Stimulated activated CD8-positive, alpha-beta memory T cell treated with anti-CD3 and anti-CD28 coated beads, Interleukin-7, amount 100 ng/mL, for 1 hour (primary cell): ENCODE data around the gene PCDHGB1.
A peak's percentile ranks its signal among the peaks of the same experiment; 100 is the strongest.
"Not testable (repeated sequence)": the region's sequence is repeated elsewhere in the genome, so short reads cannot be mapped to it uniquely, and the experiment has no call there.

Experiments
- DNase-seq, 2 donors: peaks; one replicate each; pipeline ENCODE4 v3.0.0-alpha.2; 2020; ENCODE audit warnings: low read depth in 2 of 2

Gene PCDHGB1

GRCh38 chr5:141349917-141350619 is at the start of gene PCDHGB1:
Gene PCDHGB1 (plus strand): TSS chr5:141350099. CDS start chr5:141350261, 162 bp downstream.
- DNase-seq, result no peak

GRCh38 chr5:141303756-141304155 is 46.1 kb upstream of the PCDHGB1 start, which contains the start of gene SLC25A2:
Gene SLC25A2 (minus strand): TSS chr5:141304049. CDS start chr5:141303865, 184 bp downstream.
- no peak for DNase-seq

DNA sequence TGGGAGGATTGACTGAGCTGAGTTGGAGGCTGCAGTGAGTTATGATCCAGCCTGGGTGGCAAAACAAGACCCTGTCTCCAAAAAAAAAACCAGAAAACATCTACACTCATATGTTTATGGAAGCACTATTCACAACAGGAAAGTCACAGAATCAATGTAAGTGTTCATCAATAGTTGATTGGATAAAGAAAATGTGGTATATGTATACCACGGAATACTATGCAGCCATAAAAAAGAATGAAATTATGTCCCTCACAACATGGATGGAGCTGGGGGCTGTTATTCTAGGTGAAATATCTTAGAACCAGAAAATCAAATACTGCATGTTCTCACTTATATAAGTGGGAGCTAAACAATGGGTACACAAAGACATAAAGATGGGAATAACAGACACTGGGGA is 43.3 kb upstream of the PCDHGB1 start:
- no peak for DNase-seq

GRCh38 chr5:141313711-141314110 is 36.2 kb upstream of the PCDHGB1 start:
- no peak for DNase-seq

DNA sequence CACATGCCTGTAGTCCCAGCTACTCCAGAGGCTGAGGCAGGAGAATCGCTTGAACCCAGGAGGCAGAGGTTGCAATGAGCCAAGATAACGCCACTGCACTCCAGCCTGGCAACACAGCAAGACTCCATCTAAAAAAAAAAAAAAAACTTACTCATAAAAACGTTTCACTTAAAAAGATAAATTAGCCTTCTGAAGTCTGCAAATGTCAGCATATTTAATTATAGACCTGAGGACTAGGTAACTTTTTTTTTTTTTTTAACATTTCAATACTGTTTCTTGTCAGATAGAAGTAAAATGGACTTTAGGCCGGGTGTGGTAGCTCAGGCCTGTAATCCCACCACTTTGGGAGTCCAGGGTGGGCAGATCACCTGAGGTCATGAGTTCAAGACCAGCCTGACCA is 32.9 kb upstream of the PCDHGB1 start:
- not testable (repeated sequence) for DNase-seq

DNA sequence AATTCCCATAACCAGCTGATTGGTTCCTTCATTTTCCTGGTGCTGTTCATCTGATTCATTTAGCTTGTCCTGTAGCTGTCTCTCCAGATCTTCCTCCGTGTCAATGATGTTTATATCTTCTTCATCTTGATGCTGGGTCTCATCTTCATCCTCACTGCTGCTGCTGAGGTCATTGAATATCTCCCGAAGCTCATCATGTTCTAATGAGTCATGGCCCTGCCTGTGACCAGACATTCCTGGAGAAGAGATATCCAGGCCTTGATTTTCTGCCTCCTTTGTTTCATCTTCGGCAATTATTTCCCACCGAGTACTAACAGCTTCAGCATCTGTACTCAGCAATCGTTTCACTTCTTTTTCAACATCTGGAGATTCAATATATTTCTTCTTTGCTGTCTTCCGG is 30.7 kb upstream of the PCDHGB1 start:
- DNase-seq, result no peak

DNA sequence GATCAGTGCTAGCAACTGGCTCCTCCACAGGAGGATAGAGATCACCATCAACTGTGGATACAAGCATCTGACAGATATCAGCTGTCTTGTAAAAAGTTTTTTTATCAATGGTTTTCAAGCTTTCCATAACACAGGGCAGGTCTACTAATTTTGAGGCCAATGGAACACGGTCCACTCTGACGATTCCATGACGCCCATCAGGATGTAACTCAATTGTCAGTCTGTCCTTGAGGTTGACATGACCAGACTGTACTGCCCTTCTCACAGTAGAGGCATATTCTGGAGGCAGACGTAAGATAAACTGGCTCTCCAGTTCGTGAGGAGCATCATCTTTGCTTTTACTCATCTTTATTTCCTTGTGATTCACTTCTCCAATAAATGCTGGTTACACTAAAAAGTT is 30.2 kb upstream of the PCDHGB1 start:
- DNase-seq, result no peak

- DNase-seq, result peak; percentile 83
Observed at GRCh38 chr5:141320225-141321169, 29.4 kb upstream of the PCDHGB1 start, which contains the start of gene TAF7. Gene TAF7 (minus strand): TSS chr5:141320784. CDS start chr5:141320044, 740 bp downstream.

DNA sequence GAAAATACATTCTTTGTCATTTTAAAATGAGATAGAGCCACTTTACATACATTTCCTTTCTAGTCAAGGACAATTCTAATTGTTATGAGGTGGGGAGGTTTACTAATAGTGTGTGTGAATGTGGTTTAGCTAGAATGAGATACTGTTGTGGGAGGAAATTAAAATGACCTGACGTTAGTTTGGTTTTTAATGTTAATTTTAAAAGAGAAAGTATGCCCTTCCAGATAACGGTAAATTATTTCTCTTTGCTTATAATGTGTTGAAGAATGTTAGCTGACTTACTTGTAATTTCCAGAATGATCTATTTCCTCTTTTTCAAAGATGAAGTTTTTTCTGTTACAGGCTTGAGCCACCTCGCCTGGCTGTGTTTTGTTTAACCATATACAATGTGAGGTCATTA is 27.6 kb upstream of the PCDHGB1 start:
- DNase-seq, result no peak

DNA sequence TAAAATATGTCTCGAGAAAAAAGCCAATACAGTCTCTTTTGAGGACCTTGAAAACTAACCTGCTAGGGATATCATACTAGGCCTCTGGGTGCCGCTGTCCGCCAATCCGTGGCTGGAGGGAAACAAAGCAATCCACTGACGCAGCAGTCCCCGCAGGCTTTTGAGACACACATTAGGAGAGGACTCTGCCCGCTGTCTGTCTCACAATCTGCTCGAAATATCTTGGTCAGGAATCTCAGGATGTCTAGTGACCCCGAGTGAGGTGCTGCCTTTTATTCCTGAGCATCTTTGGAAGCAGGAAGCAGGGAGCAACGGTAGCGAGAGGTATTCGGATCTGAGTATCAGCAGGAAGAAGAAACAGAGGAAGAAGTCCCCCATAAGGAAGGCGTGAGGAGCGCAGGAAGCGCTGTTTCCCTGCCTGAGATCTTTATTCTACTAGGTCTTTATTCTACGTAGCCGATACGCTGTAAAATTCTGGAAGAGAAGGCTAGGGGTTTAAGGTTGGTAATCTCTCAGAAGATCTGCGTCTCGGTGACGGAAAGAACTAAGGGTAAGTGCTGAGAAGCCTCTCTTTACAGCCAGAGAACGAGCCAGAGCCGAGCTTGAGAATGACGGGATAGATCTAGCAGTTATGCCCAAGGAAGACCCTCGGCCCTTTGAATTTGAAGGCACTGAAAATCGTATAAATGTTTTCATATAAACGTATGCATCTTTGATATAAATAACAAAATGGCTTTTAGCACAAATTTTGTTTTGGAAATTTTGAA is 23.6 kb upstream of the PCDHGB1 start:
- DNase-seq, result peak; percentile 20 to 45

- no peak for DNase-seq
Observed at GRCh38 chr5:141328231-141328630, 21.7 kb upstream of the PCDHGB1 start.

GRCh38 chr5:141330299-141331080 is 19.4 kb upstream of the PCDHGB1 start, which contains the start of gene PCDHGA1:
Gene PCDHGA1 (plus strand): TSS chr5:141330514.
- DNase-seq, result no peak

GRCh38 chr5:141332571-141332970 is 17.3 kb upstream of the PCDHGB1 start:
- not testable (repeated sequence) for DNase-seq

DNA sequence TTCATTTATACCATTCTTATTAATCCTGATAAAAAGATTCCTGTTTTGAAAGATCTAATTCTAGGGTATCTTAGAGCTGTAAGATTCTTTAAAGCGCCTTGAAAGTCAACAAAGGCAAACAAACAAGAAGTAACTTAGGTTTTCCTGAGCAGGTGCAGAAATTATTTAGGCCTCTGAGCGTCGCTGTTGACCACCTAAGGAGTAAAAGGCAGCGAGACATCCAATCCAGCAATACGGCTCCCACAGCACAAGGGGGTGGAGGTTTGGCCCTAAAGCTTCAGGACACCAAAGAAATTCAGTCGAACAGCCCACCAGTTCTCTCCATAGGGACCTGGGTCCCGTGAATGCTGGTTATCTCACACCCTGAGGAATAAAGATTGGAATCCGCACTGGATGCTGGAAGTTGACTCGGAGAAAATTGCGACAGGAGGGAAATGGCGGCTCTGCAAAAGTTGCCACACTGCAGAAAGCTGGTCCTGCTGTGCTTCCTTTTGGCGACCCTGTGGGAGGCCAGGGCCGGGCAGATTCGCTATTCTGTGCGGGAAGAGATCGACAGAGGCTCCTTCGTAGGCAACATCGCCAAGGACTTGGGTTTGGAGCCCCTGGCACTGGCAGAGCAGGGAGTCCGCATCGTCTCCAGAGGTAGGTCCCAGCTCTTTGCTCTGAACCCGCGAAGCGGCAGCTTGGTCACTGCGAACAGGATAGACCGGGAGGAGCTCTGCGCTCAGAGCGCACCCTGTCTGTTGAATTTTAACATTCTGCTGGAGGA is 11.2 kb upstream of the PCDHGB1 start, which contains the start of gene PCDHGA2:
PCDHGA2 (plus strand) TSS at position 223 of the 769 bp plus-strand sequence.
- no peak for DNase-seq

GRCh38 chr5:141340781-141341354 is 9.0 kb upstream of the PCDHGB1 start:
- not testable (repeated sequence) for DNase-seq

GRCh38 chr5:141342773-141343172 is 7.1 kb upstream of the PCDHGB1 start:
- DNase-seq, result no peak

- no peak for DNase-seq
Observed at GRCh38 chr5:141343242-141343952, 6.5 kb upstream of the PCDHGB1 start, which contains the start of gene PCDHGA3. Gene PCDHGA3 (plus strand): TSS chr5:141343829. CDS start chr5:141344034, 205 bp downstream.

GRCh38 chr5:141343953-141344463 is 5.9 kb upstream of the PCDHGB1 start:
- no peak for DNase-seq

DNA sequence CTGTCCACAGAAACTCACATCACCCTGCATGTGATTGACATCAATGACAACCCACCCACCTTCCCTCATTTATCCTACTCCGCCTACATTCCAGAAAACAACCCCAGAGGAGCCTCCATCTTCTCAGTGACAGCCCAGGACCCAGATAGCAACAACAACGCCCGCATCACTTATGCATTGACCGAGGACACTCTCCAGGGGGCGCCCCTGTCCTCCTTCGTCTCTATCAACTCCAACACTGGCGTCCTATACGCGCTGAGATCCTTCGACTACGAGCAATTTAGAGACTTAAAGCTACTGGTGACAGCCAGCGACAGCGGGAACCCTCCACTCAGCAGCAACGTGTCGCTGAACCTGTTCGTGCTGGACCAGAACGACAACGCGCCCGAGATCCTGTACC is 4.6 kb upstream of the PCDHGB1 start:
- no peak for DNase-seq
